Suprapubic skin (tissue), 4 donors: ENCODE results near the gene SEZ6L2. TPM values are rescaled to one million over a fixed set of nuclear protein-coding genes. Genes with fewer than 3 reads are reported as not detected.

ENCODE experiments used
- DNase-seq, 2 donors: peaks; one replicate each; pipeline ENCODE4 v3.0.0-alpha.2; 2019; ENCODE audit warnings: low spot score in 2 of 2
- H3K27ac ChIP-seq: fragments of 200-600 bp; sonication (generic); one replicate; pipeline ENCODE4 v1.5.1; 2019
- H3K27me3 ChIP-seq: fragments of 200-600 bp; sonication (generic); one replicate; pipeline ENCODE4 v1.5.1; 2019
- H3K36me3 ChIP-seq: fragments of 200-600 bp; sonication (generic); one replicate; pipeline ENCODE4 v1.5.1; 2019
- H3K4me1 ChIP-seq: fragments of 200-600 bp; sonication (generic); one replicate; pipeline ENCODE4 v1.5.1; 2019
- H3K4me3 ChIP-seq: fragments of 200-600 bp; sonication (generic); one replicate; pipeline ENCODE4 v1.5.1; 2019; ENCODE audit warnings: mild to moderate bottlenecking
- H3K9me3 ChIP-seq: fragments of 200-600 bp; sonication (generic); one replicate; pipeline ENCODE4 v1.5.1; 2019
- EP300 ChIP-seq: sonication (generic); formaldehyde crosslinking; IDR thresholded peaks from one replicate; pipeline ENCODE4 v1.6.1; 2017; ENCODE audit warnings: antibody characterized with exemption
- POLR2A ChIP-seq, 2 donors: fragments of 450-650 bp; IDR thresholded peaks; one replicate each; pipeline ENCODE4 v1.6.1; 2017; ENCODE audit warnings: antibody characterized with exemption in 2 of 2, mild to moderate bottlenecking in 2 of 2, moderate library complexity in 2 of 2
- POLR2AphosphoS5 ChIP-seq, 3 donors: sonication (generic); formaldehyde crosslinking; IDR thresholded peaks; one replicate each; pipeline ENCODE4 v1.6.1; 2017; ENCODE audit warnings: antibody characterized with exemption in 3 of 3
- WGBS: methylation state at CpG from one replicate; pipeline ENCODE4 v1.1.5; 2018; 5-methylcytosine and 5-hydroxymethylcytosine counted together
- total RNA-seq, 4 donors: library from RNA; depleted of rRNA; stranded (reverse); fragments of >200 nt; gene quantifications; one replicate each; pipeline ENCODE4 v1.1.0, GENCODE V29; 2016
- TF ChIP-seq, protein P1 (sequence below), 2 donors: fragments of 200-600 bp in 1 of 2; fragments of 450-650 bp in 1 of 2; sonication (generic) in 1 of 2; IDR thresholded peaks; one replicate each; pipeline ENCODE4 v1.5.1; 2016 to 2019; ENCODE audit warnings: antibody characterized with exemption in 2 of 2, mild to moderate bottlenecking in 1 of 2, moderate library complexity in 1 of 2

SEZ6L2 gene
- total RNA-seq, 4 donors from 2014 or later = 0.98 to 2.9 (median 1.2) TPM

DNA sequence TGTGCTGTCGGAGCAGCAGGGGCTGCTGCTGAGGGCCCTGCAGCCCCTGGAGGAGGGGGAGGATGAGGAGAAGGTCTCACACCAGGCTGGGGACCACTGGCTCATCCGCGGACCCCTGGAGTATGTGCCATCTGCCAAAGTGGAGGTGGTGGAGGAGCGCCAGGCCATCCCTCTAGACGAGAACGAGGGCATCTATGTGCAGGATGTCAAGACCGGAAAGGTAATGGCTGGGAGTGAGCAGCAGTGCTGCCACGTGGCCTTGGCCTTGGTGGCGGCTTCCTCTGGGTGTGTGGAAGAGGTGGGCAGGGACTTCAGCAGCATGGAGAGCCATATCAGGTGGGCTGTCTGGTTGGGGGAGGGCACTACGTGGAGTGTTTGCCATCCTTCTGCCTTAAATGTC, 59.1 kb downstream of the SEZ6L2 start:
- TF ChIP-seq POLR2AphosphoS5 (IDR thresholded peaks at IDR 0.05) (no peak), EP300 (no peak), POLR2A (IDR thresholded peaks at IDR 0.05) (no peak)
- TF ChIP-seq, protein P1, sequence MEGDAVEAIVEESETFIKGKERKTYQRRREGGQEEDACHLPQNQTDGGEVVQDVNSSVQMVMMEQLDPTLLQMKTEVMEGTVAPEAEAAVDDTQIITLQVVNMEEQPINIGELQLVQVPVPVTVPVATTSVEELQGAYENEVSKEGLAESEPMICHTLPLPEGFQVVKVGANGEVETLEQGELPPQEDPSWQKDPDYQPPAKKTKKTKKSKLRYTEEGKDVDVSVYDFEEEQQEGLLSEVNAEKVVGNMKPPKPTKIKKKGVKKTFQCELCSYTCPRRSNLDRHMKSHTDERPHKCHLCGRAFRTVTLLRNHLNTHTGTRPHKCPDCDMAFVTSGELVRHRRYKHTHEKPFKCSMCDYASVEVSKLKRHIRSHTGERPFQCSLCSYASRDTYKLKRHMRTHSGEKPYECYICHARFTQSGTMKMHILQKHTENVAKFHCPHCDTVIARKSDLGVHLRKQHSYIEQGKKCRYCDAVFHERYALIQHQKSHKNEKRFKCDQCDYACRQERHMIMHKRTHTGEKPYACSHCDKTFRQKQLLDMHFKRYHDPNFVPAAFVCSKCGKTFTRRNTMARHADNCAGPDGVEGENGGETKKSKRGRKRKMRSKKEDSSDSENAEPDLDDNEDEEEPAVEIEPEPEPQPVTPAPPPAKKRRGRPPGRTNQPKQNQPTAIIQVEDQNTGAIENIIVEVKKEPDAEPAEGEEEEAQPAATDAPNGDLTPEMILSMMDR (IDR thresholded peaks at IDR 0.05) = no peak
- no peak overlapping the region for H3K27ac ChIP-seq
- WGBS = 92% methylated on average over 9 of the region's 10 CpGs
- H3K9me3 ChIP-seq = no peaks in the 10 kb centered on the region
- H3K27me3 ChIP-seq = no peaks in the 10 kb centered on the region
- H3K36me3 ChIP-seq = peaks cover 86% of the 10 kb centered on the region
- DNase-seq = no peak
- H3K4me1 ChIP-seq = no peaks in the 10 kb centered on the region
- H3K4me3 ChIP-seq = no peak overlapping the region

DNA sequence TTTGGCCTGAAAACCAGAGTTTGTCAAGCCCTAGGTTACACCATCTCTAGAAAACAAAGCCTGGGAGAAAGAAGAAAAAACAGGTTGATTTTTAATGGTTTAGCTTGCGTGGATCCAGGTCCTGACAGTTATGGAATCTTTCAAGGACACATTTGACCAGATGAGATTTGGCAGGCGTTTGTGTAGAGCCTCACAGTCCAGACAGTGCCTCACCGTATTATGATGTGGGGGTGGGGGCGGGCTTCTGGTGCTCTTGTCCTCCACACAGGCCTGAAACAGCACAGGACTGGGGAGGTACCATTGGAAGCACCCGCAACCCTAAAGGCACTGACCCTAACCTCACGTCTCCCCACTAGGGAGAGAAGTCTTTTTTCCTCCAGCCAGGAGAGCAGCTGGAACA, 59.5 kb downstream of the SEZ6L2 start:
- no peak overlapping the region for H3K27ac ChIP-seq
- no peaks in the 10 kb centered on the region for H3K4me1 ChIP-seq
- H3K9me3 ChIP-seq = no peaks in the 10 kb centered on the region
- H3K36me3 ChIP-seq = peaks cover 85% of the 10 kb centered on the region
- WGBS = 90% methylated on average over 6 of the region's 6 CpGs
- no peak for DNase-seq
- TF ChIP-seq, protein P1 (IDR thresholded peaks at IDR 0.05) = no peak
- TF ChIP-seq EP300 (no peak), POLR2AphosphoS5 (IDR thresholded peaks at IDR 0.05) (no peak), POLR2A (IDR thresholded peaks at IDR 0.05) (no peak)
- H3K27me3 ChIP-seq = no peaks in the 10 kb centered on the region
- H3K4me3 ChIP-seq = no peak overlapping the region

DNA sequence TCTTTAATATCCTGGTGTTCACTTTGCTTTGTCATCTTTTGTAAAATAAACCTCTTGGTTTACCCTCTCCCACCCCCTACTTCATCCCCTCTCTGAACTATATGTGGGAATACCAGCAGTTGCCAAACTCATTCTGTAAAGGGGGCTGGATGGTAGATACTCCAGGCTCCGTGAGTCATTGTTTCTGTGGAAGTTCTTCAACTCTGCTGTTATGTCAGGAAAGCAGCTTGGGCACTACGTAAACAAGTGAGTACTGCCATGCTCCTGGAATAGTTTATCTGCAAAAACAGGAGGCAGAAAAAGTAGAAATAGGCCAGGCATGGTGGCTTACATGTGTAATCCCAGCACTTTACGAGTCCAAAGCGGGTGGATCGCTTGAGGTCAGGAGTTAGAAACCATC, 61.5 kb downstream of the SEZ6L2 start:
- Histone ChIP-seq H3K4me3 (no peak overlapping the region), H3K27ac (no peak overlapping the region), H3K36me3 (peaks cover 90% of the 10 kb centered on the region), H3K27me3 (no peaks in the 10 kb centered on the region), H3K4me1 (no peaks in the 10 kb centered on the region), H3K9me3 (no peaks in the 10 kb centered on the region)
- TF ChIP-seq, protein P1 (IDR thresholded peaks at IDR 0.05) = no peak
- TF ChIP-seq POLR2A (IDR thresholded peaks at IDR 0.05) = no peak
- no peak for TF ChIP-seq POLR2AphosphoS5 (IDR thresholded peaks at IDR 0.05)
- no peak for TF ChIP-seq EP300
- WGBS = 95% methylated on average over 5 of the region's 5 CpGs
- no peak for DNase-seq

DNA sequence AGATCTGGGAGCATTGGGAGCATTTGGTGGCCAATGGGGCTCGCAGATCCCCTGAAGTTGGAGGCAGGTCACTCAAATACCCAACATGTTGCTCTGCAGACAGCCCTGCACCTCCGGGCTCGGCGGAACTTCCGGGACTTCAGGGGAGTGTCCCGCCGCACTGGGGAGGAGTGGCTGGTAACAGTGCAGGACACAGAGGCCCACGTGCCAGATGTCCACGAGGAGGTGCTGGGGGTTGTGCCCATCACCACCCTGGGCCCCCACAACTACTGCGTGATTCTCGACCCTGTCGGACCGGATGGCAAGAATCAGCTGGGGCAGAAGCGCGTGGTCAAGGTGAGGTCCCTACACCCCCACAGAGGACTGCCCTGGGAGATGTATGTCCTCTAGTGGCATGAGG, 62.7 kb downstream of the SEZ6L2 start:
- Histone ChIP-seq H3K4me1 (peaks cover under 1% of the 10 kb centered on the region), H3K27me3 (no peaks in the 10 kb centered on the region), H3K4me3 (no peak overlapping the region), H3K36me3 (peaks cover 86% of the 10 kb centered on the region), H3K9me3 (no peaks in the 10 kb centered on the region), H3K27ac (no peak overlapping the region)
- WGBS = 92% methylated on average over 15 of the region's 15 CpGs
- TF ChIP-seq POLR2A (IDR thresholded peaks at IDR 0.05) = no peak
- no peak for TF ChIP-seq POLR2AphosphoS5 (IDR thresholded peaks at IDR 0.05)
- TF ChIP-seq, protein P1 (IDR thresholded peaks at IDR 0.05) = no peak
- no peak for TF ChIP-seq EP300
- no peak for DNase-seq

DNA sequence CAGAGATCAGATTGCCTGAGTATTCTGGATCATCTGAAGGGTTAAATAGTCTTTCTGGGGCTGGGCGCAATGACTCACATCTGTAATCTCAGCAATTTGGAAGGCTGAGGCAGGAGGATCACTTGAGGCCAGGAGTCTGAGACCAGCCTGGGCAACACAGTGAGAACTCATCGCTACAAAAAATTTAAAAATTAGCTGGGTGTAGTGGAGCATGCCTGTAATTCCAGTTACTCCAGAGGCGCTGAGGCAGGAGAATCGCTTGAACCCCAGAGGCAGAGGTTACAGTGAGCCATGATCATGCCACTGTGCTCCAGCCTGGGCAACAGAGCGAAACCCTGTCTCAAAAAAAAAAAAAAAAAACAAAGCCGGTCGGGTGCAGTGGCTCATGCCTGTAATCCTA, 63.4 kb downstream of the SEZ6L2 start:
- Histone ChIP-seq H3K36me3 (peaks cover 86% of the 10 kb centered on the region), H3K4me3 (no peak overlapping the region)
- 88% methylated on average over 7 of the region's 7 CpGs for WGBS

More for the DNA sequence above, 63.4 kb downstream of the SEZ6L2 start:
- no peak for DNase-seq
- H3K4me1 ChIP-seq = peaks cover 7% of the 10 kb centered on the region
- H3K9me3 ChIP-seq = no peaks in the 10 kb centered on the region
- TF ChIP-seq EP300 = no peak
- no peak for TF ChIP-seq POLR2AphosphoS5 (IDR thresholded peaks at IDR 0.05)
- TF ChIP-seq POLR2A (IDR thresholded peaks at IDR 0.05) = no peak
- TF ChIP-seq, protein P1 (IDR thresholded peaks at IDR 0.05) = no peak
- no peak overlapping the region for H3K27ac ChIP-seq
- H3K27me3 ChIP-seq = no peaks in the 10 kb centered on the region
